IgD-negative memory B cell (primary cell): ENCODE data around the gene CD34. TPM values are rescaled to one million over a fixed set of nuclear protein-coding genes. Genes with fewer than 3 reads are reported as not detected.

ENCODE experiments used
- H3K27ac Mint-ChIP-seq, 3 donors: one replicate each; pipeline ENCODE4 v1.8.0; 2020 to 2022; ENCODE audit warnings: mild to moderate bottlenecking in 3 of 3, mixed read lengths in 3 of 3, moderate library complexity in 1 of 3
- H3K27me3 Mint-ChIP-seq: one replicate; pipeline ENCODE4 v1.8.0; 2021; ENCODE audit warnings: mixed read lengths
- H3K36me3 Mint-ChIP-seq: one replicate; pipeline ENCODE4 v1.8.0; 2020; ENCODE audit warnings: mild to moderate bottlenecking, mixed read lengths
- H3K4me1 Mint-ChIP-seq, 3 donors: one replicate each; pipeline ENCODE4 v1.8.0; 2020 to 2022; ENCODE audit warnings: mixed read lengths in 3 of 3, mild to moderate bottlenecking in 1 of 3
- H3K4me3 Mint-ChIP-seq, 4 donors: one replicate each; pipeline ENCODE4 v1.8.0; 2020 to 2022; ENCODE audit warnings: mild to moderate bottlenecking in 4 of 4, mixed read lengths in 4 of 4, moderate library complexity in 3 of 4
- H3K9me3 Mint-ChIP-seq, 3 donors: one replicate each; pipeline ENCODE4 v1.8.0; 2020 to 2021; ENCODE audit warnings: mixed read lengths in 3 of 3, mild to moderate bottlenecking in 1 of 3
- polyA plus RNA-seq: library from polyadenylated mRNA; unstranded; fragments of 300-500 nt; fragmentation: Illumina TruSeq; gene quantifications from one replicate; pipeline ENCODE4 v1.2.3, GENCODE V29; 2021

Gene CD34
- not detected for polyA plus RNA-seq

DNA sequence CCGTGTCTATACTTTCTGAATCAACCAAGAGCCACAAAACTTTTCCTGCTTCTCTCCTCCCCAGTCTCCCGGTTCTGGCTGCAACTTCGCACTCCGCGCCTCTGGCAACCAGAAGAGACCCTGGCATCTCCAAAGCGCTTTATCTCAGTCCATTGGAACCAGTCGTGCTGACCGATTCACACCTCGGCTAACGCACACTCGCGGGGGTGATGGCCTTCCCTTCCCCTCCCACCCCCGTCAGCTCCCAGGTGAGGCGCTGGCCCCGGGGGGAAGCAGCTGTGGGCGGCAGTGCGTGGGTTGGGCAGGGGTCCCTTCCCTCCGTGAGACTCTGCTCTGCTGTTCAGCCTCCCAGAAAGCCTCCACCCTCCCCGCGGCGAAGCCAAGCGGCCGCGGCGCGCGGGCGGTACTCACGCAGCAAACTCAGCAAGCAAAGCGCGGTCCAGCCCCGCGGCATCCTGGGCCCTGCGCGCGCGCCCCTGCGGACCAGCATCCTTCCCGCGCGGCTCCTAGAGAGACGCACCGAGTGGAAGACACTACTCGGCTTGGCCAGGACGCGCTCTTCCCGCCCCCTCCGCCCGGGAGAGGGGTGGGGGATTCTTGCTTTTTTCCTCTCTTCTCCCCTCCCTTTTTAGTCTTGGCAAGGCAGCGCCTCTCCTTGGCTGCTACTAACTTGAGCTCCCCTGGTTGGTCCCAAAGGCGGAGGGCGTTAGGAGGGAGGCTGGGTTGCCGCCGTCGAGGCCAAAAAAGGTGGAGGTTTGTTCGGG is at the start of gene CD34:
Gene CD34 (minus strand): TSS at position 535 of the 764 bp plus-strand sequence. CDS start 45 bp downstream, at position 490.
- H3K9me3 Mint-ChIP-seq, result peaks cover 0 to 2% (median 0%) of the 10 kb centered on the region in 3 donors
- H3K4me1 Mint-ChIP-seq, result peaks cover 7 to 15% (median 11%) of the 10 kb centered on the region in 3 donors
- peaks cover 36% of the 10 kb centered on the region for H3K27me3 Mint-ChIP-seq
- H3K4me3 Mint-ChIP-seq, result peak within 1 kb of the TSS in 2 of 4 donors; percentile 30 to 83
- no peak within 1 kb of the TSS for H3K27ac Mint-ChIP-seq
- peaks cover 3% of the 10 kb centered on the region for H3K36me3 Mint-ChIP-seq

GRCh38 chr1:207960346-207960745 is 49.4 kb upstream of the CD34 start:
- peaks cover 1% of the 10 kb centered on the region for H3K36me3 Mint-ChIP-seq
- H3K9me3 Mint-ChIP-seq, result peaks cover 0 to 2% (median 0%) of the 10 kb centered on the region in 3 donors
- H3K4me3 Mint-ChIP-seq, result peak overlapping the region in 1 of 4 donors; percentile 13
- H3K27ac Mint-ChIP-seq, result no peak overlapping the region
- peaks cover 34% of the 10 kb centered on the region for H3K27me3 Mint-ChIP-seq
- peaks cover 6 to 11% (median 7%) of the 10 kb centered on the region in 3 donors for H3K4me1 Mint-ChIP-seq

GRCh38 chr1:207959910-207960309 is 49.0 kb upstream of the CD34 start:
- Mint-ChIP-seq H3K4me3 (peak overlapping the region; percentile 13 to 89 (median 78)), H3K27me3 (peaks cover 34% of the 10 kb centered on the region), H3K36me3 (peaks cover 1% of the 10 kb centered on the region), H3K9me3 (peaks cover 0 to 2% (median 0%) of the 10 kb centered on the region in 3 donors), H3K4me1 (peaks cover 6 to 11% (median 7%) of the 10 kb centered on the region in 3 donors), H3K27ac (no peak overlapping the region)

DNA sequence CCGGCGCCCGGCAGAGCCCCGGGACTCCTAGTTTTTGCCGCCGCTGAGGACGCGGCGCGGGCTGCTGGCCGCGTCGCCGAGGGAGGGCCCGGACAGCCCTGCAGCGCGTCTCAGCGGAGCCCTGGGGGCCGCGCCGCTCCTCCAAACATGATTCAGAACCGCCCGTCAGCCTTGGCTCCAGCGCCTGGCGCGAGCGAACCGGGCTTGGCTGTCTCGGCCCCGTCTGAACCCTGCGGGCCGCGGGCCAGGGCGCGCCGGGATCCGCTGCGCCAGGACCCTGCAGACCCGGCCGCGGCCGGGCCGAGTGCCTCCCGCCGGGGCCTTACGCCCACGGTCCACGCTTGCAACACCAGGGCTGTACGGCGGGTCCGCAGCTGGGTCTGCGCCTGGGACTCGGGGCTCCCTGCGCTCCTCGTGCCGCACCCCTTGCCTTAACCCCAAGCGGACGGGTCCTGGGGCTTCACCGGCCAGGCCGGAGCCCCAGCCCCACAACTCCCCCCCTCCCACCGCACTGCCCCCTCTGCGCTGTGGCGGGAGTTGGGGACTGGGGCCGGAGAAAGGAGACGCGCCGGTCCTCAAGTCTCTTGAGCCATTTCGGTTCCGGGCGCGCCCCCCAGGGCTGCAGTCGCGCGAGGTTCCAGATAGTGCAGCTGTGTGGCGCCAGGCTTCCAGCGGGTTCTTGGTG is 48.4 kb upstream of the CD34 start:
- peak overlapping the region; percentile 13 to 89 (median 78) for H3K4me3 Mint-ChIP-seq
- H3K36me3 Mint-ChIP-seq, result peaks cover 1% of the 10 kb centered on the region
- H3K9me3 Mint-ChIP-seq, result peaks cover 0 to 2% (median 0%) of the 10 kb centered on the region in 3 donors
- peaks cover 34% of the 10 kb centered on the region for H3K27me3 Mint-ChIP-seq
- H3K4me1 Mint-ChIP-seq, result peaks cover 6 to 10% (median 7%) of the 10 kb centered on the region in 3 donors
- no peak overlapping the region for H3K27ac Mint-ChIP-seq

DNA sequence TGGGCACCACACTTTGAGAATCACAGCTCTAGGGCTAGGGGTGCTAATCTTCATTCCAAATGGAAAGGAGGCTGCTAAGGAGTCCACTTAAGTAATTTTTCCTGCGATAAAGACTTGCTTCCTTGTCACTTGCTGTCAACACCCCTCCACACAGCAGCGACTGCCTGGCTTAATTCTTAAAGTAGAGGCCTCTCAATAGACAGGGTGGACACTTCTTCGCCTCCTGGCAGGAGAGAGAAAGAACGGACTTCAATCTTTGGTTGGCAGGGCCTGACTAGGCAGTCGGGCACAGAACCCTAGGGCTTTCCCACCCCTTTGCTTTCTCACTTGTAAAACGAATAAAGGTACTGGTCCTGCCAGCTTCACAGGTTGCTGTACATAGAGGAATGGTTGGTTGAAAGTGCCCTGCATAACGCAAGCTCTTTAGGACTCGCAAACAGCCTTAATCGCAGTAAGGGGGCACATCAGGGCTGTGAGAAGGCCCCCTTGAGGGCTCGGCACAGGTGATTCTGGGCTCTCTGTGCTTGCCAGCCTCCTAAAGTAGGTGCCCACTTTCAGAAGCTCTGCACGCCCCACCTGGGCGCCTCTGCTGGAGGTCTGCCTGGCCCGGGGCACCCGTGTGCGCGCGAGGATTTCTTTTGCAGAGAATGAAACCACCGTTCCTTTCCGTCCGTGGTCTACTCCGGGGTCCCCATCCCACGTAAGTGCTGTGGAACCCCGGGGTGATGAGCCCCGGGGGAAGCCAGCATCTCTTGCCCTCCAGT is 47.6 kb upstream of the CD34 start:
- Mint-ChIP-seq H3K27ac (no peak overlapping the region), H3K9me3 (peaks cover 0 to 2% (median 0%) of the 10 kb centered on the region in 3 donors), H3K27me3 (peaks cover 34% of the 10 kb centered on the region), H3K36me3 (peaks cover 1% of the 10 kb centered on the region), H3K4me3 (peak overlapping the region in 3 of 4 donors; percentile 30 to 62 (median 45)), H3K4me1 (peaks cover 6 to 10% (median 7%) of the 10 kb centered on the region in 3 donors)

DNA sequence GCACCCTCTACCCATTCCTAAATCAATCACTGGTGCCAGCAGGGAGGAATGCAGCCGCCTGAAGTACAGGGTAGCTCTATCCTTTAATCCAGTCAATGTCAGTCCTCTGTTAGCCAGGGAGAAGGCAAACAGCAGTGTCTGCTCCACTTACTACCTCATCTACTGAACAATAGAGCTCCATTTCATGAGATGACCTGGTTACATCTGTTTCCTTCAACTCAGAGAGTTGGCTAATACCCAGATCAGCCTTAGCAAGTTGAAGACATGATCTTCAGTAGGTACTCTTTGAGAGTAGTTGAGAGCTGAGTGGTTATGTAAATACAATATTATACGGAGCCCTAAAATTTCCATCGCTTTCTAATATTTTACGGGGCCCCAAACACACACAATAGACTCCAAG is 46.1 kb upstream of the CD34 start:
- Mint-ChIP-seq H3K9me3 (peaks cover 0 to 2% (median 0%) of the 10 kb centered on the region in 3 donors), H3K36me3 (peaks cover 1% of the 10 kb centered on the region), H3K4me1 (peaks cover 0 to 3% (median 0%) of the 10 kb centered on the region in 3 donors), H3K4me3 (no peak overlapping the region), H3K27me3 (peaks cover 32% of the 10 kb centered on the region), H3K27ac (no peak overlapping the region)

GRCh38 chr1:207954104-207954503 is 43.2 kb upstream of the CD34 start:
- Mint-ChIP-seq H3K36me3 (peaks cover 1% of the 10 kb centered on the region), H3K4me1 (no peaks in the 10 kb centered on the region), H3K27me3 (peaks cover 18% of the 10 kb centered on the region), H3K9me3 (peaks cover 0 to 2% (median 0%) of the 10 kb centered on the region in 3 donors), H3K4me3 (no peak overlapping the region), H3K27ac (no peak overlapping the region)

GRCh38 chr1:207952617-207953542 is 42.0 kb upstream of the CD34 start:
- Mint-ChIP-seq H3K36me3 (peaks cover 1% of the 10 kb centered on the region), H3K27me3 (peaks cover 13% of the 10 kb centered on the region), H3K4me3 (no peak overlapping the region)

GRCh38 chr1:207951652-207952051 is 40.7 kb upstream of the CD34 start:
- Mint-ChIP-seq H3K4me3 (no peak overlapping the region), H3K9me3 (no peaks in the 10 kb centered on the region), H3K36me3 (peaks cover 1% of the 10 kb centered on the region), H3K4me1 (no peaks in the 10 kb centered on the region), H3K27me3 (peaks cover 7% of the 10 kb centered on the region), H3K27ac (no peak overlapping the region)

More at GRCh38 chr1:207952617-207953542, 42.0 kb upstream of the CD34 start:
- Mint-ChIP-seq H3K9me3 (peaks cover 0 to 2% (median 0%) of the 10 kb centered on the region in 3 donors), H3K4me1 (no peaks in the 10 kb centered on the region), H3K27ac (no peak overlapping the region)

DNA sequence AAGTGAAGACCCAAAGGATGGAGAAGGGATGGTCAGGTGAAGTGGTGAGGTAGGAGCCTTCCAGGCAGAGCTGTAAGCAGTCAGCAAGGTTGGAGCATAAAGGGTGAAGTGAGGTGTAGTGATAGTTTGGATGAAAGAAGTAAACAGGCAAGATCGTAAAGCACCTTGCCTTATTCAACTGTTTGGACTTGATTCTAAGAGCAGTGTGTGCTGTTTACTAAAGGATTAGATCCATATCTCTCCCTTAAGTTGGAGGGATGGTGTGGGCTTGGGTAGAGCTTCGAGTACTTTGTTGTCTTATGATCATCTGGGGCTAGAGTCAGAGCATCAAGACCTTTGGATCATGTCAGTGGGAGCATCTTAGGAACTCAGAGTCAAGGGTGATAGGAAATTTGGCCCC is 39.8 kb upstream of the CD34 start:
- Mint-ChIP-seq H3K4me3 (no peak overlapping the region), H3K27ac (no peak overlapping the region), H3K9me3 (no peaks in the 10 kb centered on the region), H3K36me3 (no peaks in the 10 kb centered on the region), H3K27me3 (peaks cover 4% of the 10 kb centered on the region), H3K4me1 (no peaks in the 10 kb centered on the region)

DNA sequence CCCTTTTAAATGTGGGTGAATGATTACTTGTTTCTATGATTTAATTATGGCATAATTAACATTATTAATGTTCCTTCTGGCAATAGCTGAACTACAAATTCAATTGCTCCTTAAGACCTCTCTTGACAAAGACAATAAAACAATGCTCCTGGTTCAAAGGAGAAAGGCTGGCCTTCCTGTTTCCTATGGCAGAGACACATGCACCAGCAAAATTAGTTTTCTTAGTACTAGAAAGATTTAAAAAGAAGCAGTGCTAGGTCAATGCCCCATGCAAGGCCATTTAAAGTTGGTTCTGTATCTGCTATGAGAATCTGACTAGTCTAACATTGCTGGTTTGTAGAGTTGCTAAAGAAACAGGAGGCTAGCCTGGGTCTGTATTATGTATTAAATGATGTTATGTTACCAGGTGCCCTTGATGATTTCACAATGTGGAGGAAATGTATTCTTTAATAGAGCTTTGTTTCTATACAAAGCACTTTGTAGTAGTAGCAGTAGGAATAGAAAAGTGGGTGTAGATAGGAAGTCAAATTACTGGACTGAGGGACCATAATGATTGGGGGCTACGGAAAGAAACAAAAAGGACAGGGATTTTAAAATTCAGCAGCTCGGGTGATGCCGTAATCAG is 38.8 kb upstream of the CD34 start:
- Mint-ChIP-seq H3K27me3 (peaks cover 4% of the 10 kb centered on the region), H3K4me3 (no peak overlapping the region), H3K9me3 (no peaks in the 10 kb centered on the region), H3K36me3 (no peaks in the 10 kb centered on the region), H3K4me1 (no peaks in the 10 kb centered on the region), H3K27ac (no peak overlapping the region)

GRCh38 chr1:207948536-207949250 is 37.8 kb upstream of the CD34 start:
- no peak overlapping the region for H3K27ac Mint-ChIP-seq
- no peaks in the 10 kb centered on the region for H3K36me3 Mint-ChIP-seq
- no peaks in the 10 kb centered on the region for H3K4me1 Mint-ChIP-seq
- peaks cover 4% of the 10 kb centered on the region for H3K27me3 Mint-ChIP-seq
- H3K9me3 Mint-ChIP-seq, result no peaks in the 10 kb centered on the region
- no peak overlapping the region for H3K4me3 Mint-ChIP-seq

DNA sequence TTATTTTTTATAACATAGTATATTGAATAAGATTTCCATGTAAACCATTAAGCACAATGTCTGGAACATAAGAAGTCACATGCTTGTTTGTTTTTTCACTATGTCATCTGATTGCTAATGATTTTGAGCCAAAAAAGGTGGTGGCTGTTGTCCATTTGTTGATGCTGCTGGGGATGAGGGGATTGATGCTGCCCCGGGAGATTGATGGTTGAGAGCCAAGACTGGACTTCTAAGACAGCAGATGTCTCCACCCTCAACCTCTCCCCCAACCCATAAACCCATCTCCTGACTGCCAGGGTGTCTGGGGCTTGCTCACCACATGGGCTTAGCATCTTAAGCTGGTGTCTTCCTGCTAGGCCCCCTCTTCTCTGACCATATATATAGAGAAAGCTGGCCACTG is 35.8 kb upstream of the CD34 start:
- H3K36me3 Mint-ChIP-seq, result no peaks in the 10 kb centered on the region
- H3K9me3 Mint-ChIP-seq, result no peaks in the 10 kb centered on the region
- H3K4me1 Mint-ChIP-seq, result peaks cover 0 to 4% (median 0%) of the 10 kb centered on the region in 3 donors
- H3K27me3 Mint-ChIP-seq, result peaks cover 9% of the 10 kb centered on the region
- H3K27ac Mint-ChIP-seq, result no peak overlapping the region
- no peak overlapping the region for H3K4me3 Mint-ChIP-seq
